NB4 (cell line): ENCODE data around the gene PRG3.
"Not testable (repeated sequence)": the region's sequence is repeated elsewhere in the genome, so short reads cannot be mapped to it uniquely, and the experiment has no call there.

Experiments used
- CTCF ChIP-seq: IDR thresholded peaks from one replicate; pipeline ENCODE4 v1.5.1; 2012; ENCODE audit warnings: low read depth, low read length
- MAX ChIP-seq: IDR thresholded peaks from 2 replicates; pipeline ENCODE4 v1.6.1; 2011; ENCODE audit warnings: low read depth, low read length
- MYC ChIP-seq: IDR thresholded peaks from 2 replicates; pipeline ENCODE4 v1.6.1; 2011; ENCODE audit warnings: low read depth, low read length
- POLR2A ChIP-seq: IDR thresholded peaks from 2 replicates; pipeline ENCODE4 v1.6.1; 2011; ENCODE audit warnings: mild to moderate bottlenecking; ENCODE audit not compliant: insufficient read length; ENCODE audit errors: extremely low read depth

GRCh38 chr11:57336856-57337255 is 44.1 kb downstream of the PRG3 start:
- not testable (repeated sequence) for TF ChIP-seq CTCF, POLR2A, MYC, MAX
